Measurements from ENCODE around the gene MEA1.

The MEA1 gene

GRCh38 chr6:42970871-42971612, 42.7 kb downstream of the MEA1 start:
- no peak for DNase-seq (ENCODE audit: low read depth in 3 of 3)

- DNase-seq (ENCODE audit: low read depth in 3 of 3): no peak
These were observed 43.8 kb downstream of the MEA1 start for GRCh38 chr6:42969934-42970333.

GRCh38 chr6:42969431-42969830, 44.3 kb downstream of the MEA1 start:
- DNase-seq (ENCODE audit: low read depth in 3 of 3): no peak

- DNase-seq (ENCODE audit: low read depth in 3 of 3): no peak
These were observed 45.0 kb downstream of the MEA1 start for GRCh38 chr6:42968783-42969182.

GRCh38 chr6:42968126-42968701, 45.5 kb downstream of the MEA1 start:
- DNase-seq (ENCODE audit: low read depth in 3 of 3): no peak

- DNase-seq (ENCODE audit: low read depth in 3 of 3): no peak
These were observed 46.5 kb downstream of the MEA1 start for GRCh38 chr6:42967228-42967627.

- DNase-seq (ENCODE audit: low read depth in 3 of 3): no peak
These were observed 47.2 kb downstream of the MEA1 start for GRCh38 chr6:42966571-42966970.

- peak in 1 of 3 experiments; percentile 35 for DNase-seq (ENCODE audit: low read depth in 3 of 3)
These were observed 49.7 kb downstream of the MEA1 start for GRCh38 chr6:42963855-42964605.

- DNase-seq (ENCODE audit: low read depth in 3 of 3): no peak
These were observed 50.4 kb downstream of the MEA1 start for GRCh38 chr6:42963179-42963854.

GRCh38 chr6:42962502-42963178, 51.1 kb downstream of the MEA1 start:
- DNase-seq (ENCODE audit: low read depth in 3 of 3): no peak

- no peak for DNase-seq (ENCODE audit: low read depth in 3 of 3)
These were observed 51.6 kb downstream of the MEA1 start for GRCh38 chr6:42962096-42962495.
